ENCODE results near the gene PDCD5.
A peak's percentile ranks its signal among the peaks of the same experiment; 100 is the strongest.

The PDCD5 gene

DNA sequence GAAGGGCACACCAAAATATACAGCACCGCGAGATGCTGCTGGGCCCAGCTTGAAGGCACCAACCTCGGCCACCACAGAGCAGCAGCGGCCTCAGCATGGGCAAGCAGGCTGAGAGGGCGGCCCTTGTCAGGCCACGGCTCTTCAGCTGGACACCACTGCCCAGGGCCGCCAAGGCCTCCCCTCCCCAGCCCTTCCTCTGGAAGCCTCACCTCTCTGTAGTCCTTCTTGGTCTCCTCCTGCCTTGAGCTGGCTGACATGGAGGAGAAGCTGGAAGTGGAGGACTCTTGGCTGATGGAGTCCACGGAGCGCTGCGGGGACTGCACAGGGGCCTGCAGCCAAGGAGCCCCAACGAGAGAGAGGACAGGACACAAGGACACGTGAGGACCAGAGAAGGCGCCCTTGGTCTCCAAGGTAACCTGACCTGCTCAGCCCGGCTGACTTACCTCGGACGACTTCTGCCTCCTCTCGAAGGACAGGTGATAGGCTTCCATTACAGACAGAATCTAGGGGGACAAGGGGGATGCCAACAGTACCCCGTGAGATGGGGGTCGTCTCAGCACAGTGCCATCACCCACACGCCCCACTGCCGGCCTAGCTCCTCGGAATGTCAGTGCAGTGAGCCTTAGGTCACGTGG, 38.2 kb downstream of the PDCD5 start:
- intact Hi-C loops (cut with DNase I), result no loop called here
- DNase-seq, result no peak

DNA sequence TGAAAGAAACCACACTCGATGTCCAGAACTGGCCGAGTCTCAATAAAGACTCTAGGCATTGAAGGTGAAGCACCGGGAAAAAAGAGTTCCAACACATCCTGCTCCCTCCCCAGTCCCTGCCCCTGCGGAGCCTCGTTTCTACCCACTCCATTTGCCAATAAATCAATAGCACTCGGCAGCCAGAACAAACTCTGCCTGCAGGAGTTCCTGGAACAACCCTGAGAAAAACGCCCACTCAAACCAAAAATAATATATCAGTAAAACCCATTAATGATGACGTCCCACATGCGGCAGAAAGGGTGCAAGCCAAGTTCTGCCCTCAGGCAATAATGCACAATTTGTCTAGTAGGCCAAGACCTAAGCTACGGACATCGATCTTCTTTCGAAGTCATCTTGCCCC, 41.0 kb downstream of the PDCD5 start:
- peak in 21 of 42 donors; percentile 4 to 62 (median 22) for DNase-seq
- intact Hi-C loops (cut with DNase I), result no loop called here

DNA sequence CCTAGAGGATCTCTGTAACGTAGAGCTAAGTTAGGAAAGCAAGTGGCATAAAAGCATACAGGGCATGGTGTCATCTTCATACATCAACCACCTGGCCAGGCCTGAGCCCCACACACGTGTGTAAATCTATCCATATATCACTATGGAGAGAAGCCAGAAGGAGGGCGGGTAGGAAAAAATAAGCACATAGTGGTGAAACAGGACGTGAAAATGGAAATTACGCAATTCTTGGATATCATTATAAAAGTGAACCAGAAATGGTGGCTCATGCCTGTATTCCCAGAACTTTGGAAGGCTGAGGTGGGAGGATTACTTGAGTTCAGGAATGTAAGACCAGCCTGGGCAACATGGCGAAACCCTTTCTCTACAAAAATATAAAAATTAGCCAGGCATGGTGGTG, 43.4 kb downstream of the PDCD5 start:
- DNase-seq, result no peak
- intact Hi-C loops (cut with DNase I), result no loop called here

DNA sequence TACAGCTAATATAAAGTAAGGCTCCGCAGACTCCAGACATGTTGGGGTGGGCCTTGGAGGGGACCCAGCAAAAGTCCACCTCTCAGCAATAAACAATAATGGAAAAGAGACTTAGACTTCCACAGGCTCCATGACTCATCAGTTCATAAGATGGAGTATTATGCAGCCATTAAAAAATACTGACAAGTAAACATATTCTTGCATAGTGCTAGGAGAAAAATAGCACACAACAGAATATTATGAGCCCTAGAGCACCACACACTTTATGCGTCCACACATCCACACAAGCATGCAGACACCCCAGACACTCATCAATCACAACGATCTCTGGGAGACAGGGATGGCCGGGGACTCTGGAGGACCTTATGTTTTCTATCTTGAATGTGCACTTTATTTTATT, 46.0 kb downstream of the PDCD5 start:
- no peak for DNase-seq
- intact Hi-C loops (cut with DNase I), result no loop called here

DNA sequence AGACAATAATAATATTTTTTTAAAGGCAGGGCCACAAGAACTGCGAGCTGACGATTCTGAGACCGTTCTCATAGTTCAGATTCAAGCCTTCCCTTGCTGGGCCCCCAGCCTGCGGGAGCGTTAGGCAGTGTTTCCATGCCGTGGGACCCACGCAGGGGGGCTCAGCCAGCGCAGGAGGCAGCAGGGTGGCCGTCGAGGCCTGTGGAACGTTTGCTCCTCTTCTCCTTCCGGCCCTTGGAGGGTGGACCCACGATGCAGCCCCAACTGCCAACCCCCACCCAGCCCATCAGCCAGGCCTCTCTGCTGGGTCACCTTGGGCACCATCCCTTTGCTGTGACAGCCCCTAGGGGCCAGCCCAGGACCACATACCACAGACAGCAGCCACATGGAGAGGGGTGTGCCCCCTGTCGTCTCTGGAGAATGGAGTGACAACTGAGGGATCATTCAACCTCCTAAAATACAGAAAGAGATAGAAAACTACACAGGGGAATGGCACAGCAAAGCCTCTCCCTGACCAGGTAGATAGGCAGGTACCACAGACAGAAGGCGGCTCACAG, 46.8 kb downstream of the PDCD5 start:
- DNase-seq, result no peak
- intact Hi-C loops (cut with DNase I), result no loop called here

DNA sequence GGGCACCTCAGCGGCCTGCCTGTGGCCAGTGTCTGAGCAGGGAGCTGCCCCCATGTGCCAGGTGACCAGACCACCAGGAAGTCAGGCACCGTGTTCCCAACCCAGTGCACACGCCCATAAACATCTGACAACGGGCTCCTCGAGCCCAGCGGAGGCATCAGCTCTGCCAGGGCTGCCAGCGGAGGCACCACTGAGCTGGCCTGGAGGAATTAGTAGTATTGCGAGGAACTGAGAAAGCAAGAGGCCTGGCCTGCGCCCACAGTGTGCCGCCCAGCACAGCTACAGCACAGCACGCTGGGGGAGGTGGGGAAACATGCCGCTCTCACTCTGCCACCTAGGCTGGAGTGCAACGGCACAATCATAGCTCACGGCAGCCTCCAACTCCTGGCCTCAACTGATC, 49.3 kb downstream of the PDCD5 start:
- no peak for DNase-seq
- intact Hi-C loops (cut with DNase I), result no loop called here

DNA sequence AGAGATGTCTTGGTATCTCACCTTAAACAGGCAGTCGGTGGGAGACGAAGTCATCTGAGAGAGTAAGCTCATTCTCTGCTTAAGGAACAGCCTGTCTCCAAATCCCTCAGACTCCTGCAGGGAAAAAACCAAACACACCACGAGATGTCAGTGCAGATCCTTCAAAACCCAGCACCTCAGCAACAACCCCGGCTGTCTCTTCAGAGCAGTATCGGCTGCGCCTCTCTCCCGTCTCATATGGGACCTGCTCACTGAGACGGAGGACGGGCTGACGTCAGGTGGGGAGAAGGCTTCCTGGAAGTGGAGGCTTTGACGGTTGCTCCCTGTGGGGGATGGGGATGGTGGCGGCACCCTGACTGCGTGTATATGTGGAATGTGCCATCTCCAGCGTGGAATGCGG, 50.4 kb downstream of the PDCD5 start:
- intact Hi-C loops (cut with DNase I), result no loop called here
- peak; percentile 12 to 85 (median 52) for DNase-seq
